HG03175 (cell line): Measurements from ENCODE around the gene ABCA4.
"Not testable (repeated sequence)": the region's sequence is repeated elsewhere in the genome, so short reads cannot be mapped to it uniquely, and the experiment has no call there.

ENCODE experiments used
- ATAC-seq: cut with Tn5 transposase; IDR thresholded peaks from one replicate; pipeline ENCODE4 v1.9.1; 2021; ENCODE audit warnings: mild to moderate bottlenecking, moderate library complexity; ENCODE audit not compliant: unreplicated experiment

Gene ABCA4

GRCh38 chr1:94011709-94012595, 109.0 kb downstream of the ABCA4 start:
- no peak for ATAC-seq

DNA sequence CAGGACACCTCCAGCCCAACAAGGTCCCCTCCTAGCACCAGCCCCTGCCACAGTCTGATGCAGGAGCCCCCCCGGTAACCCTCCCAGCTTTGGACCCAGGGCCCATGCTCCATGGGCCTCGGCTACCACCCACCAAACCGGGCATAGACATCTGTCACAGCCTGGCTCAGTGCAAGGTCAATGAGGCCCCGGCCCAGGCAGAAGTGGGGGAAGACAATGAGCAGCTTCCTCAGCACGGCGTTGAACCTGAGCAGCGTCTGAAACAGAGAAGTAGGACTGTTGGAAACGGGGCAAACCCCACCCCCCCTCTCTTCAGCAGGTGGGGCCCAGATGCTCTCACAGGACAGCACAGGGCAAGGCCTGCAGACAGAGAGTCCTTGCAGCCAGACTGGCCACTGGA, 109.8 kb downstream of the ABCA4 start:
- ATAC-seq = no peak

GRCh38 chr1:94009304-94009703, 111.6 kb downstream of the ABCA4 start:
- ATAC-seq = no peak

DNA sequence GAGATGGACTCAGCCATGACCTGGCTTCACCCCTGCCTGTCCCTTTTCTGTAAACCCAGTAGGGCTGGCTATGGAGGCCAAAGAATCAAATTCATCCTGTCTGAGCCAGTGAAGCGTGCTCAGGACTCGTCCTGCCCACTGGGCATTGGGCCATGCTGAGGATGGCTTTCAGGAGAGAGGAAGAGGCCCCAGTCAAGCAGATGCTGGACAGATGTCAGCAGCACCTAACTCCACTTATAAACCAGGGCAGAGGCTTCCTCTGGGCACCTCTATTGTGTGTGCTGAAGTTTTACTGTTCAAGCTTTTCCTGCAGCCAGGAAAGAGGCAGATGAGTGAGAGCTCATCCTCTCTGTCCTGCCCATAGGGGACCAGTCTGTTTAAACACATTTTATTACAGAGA, 114.3 kb downstream of the ABCA4 start:
- no peak for ATAC-seq

DNA sequence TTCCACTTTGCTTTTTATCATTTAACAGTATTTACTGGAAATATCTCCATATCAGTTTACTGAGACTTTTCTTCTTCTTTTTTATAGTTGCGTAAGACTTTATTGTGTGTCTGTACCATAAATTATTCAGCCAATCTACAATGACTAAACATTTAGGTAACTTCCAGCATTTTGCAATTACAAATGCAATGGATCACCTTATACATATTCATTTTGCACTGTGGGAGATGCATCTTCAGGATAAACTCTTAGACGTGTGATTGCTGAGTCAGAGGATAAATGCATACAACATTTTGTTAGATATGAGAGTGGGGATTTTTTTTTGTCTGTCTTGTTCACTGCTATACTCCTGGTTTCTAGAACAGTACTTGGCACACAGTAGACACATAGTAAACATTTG, 116.0 kb downstream of the ABCA4 start:
- no peak for ATAC-seq

- no peak for ATAC-seq
Observed at GRCh38 chr1:94002046-94002787, 118.7 kb downstream of the ABCA4 start.

- ATAC-seq = no peak
Observed at GRCh38 chr1:94001397-94002045, 119.4 kb downstream of the ABCA4 start.

GRCh38 chr1:94000510-94001282, 120.3 kb downstream of the ABCA4 start:
- ATAC-seq = no peak

DNA sequence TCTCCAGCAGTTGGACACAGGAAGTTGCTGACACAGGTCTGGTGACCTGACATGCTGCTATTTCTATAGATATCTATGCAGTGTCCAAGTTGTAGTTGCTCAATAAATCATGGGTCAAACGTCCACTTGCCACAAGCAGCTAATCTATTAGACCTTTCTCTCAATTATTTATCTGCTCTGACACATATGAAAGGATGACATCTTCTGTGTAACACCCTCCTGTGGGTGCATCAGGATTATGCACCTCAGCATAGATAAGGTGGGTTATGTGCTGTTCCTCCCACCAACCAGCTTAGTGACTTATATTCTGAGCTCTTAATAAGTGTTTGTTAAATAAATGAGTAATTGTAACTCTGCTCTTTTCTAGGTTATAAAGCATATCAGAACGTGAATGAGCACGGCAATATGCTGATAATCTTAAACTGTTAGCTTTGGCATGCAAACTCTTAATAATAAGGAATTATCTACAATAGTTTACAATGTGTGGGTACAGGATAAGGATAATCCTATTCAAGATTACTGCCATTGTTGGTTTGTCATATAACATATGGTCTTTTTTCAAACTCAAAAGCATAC, 121.0 kb downstream of the ABCA4 start:
- no peak for ATAC-seq

GRCh38 chr1:93998532-93998931, 122.4 kb downstream of the ABCA4 start:
- ATAC-seq = not testable (repeated sequence)

GRCh38 chr1:93997756-93998155, 123.2 kb downstream of the ABCA4 start:
- ATAC-seq = no peak

DNA sequence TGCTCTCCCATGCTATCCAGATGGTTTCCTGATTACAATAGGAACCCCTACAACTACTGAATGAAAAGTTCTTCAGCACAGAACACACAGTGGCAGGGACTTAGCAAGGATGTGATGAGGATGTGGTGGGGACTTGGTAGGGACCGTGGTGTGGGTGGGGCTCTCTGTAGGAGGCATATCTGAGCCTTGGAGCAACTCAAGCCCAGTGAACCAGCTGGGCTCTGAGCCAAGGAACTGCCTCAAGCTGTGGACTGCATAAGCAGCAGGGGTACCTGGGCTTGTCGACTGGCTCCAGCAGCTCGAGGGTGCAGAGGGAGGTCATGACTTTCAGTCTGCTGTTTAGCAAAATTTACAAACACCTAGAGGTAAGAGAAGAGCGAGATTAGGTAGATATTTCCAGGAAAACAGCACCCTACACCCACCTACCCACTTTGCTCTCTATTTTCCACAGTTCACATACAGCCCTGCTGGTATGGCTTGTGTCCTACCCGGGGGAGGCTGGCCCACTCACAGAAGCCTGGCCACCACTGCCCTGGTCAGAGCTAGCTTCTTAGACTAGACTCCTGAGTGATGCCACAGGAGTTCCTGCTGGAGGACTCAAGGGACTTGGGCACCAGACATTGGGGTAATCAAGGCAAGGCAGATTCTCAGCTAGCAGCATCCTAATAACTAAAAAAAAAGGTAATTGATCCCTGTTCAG, 125.0 kb downstream of the ABCA4 start:
- no peak for ATAC-seq

GRCh38 chr1:93993731-93994130, 127.2 kb downstream of the ABCA4 start:
- ATAC-seq = no peak

- ATAC-seq = no peak
Observed at GRCh38 chr1:93992954-93993353, 128.0 kb downstream of the ABCA4 start.

GRCh38 chr1:93992190-93992589, 128.8 kb downstream of the ABCA4 start:
- no peak for ATAC-seq

DNA sequence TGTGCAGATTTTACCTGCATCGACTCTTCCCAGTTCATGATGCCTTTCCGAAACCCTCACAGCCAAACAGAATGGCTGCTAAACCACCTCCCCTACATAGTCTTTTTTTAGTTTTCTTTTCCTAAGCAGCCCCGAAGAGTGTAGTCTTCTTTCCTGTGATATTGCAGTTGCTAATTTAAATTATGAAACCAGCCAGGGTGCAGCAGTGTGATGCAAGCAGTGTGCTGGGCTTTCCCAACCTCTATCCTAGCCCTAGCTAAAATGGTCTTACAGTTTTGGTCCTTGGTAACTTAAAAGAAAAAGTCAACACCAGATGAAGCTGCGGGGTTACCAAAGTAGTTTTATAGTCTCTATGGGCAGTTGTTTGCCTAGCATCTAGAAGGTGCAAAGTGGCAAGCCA, 129.7 kb downstream of the ABCA4 start:
- no peak for ATAC-seq

DNA sequence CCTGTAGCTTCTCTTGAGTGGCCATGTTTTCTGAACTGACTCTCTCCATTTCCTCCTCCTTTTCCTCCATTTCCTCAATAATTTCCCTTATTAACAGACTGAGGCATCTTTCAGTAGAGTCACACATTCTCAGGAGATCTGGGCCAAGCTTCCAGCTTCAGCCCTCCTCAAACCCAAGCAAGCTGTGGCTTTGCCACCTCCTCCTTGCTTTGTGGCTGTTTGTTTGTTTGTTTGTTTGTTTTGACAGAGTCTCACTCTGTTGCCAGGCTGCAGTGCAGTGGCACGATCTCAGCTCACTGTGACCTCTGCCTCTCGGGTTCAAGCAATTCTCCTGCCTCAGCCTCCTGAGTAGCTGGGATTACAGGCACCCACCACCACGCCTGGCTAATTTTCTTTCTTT, 130.5 kb downstream of the ABCA4 start:
- ATAC-seq = not testable (repeated sequence)

DNA sequence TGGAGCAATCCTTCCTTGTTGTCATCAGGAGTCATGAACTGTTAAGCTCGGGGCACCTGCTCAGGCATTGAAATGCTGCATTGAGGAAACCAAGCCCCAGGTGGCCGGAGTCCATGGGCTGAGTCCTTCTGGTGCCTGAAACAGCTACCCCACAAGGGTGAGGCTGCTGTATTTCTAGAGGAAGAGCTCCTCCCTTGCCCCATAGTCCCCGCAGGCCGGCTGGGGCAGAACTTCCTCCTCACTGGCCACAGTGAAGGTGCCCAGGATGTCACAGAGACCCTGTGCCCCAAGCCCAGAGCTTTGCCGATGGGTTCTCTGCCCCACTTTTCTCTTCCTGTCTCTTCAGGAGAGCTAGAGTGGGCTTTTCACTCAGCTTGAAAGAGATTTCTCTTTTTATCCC, 130.9 kb downstream of the ABCA4 start:
- no peak for ATAC-seq

DNA sequence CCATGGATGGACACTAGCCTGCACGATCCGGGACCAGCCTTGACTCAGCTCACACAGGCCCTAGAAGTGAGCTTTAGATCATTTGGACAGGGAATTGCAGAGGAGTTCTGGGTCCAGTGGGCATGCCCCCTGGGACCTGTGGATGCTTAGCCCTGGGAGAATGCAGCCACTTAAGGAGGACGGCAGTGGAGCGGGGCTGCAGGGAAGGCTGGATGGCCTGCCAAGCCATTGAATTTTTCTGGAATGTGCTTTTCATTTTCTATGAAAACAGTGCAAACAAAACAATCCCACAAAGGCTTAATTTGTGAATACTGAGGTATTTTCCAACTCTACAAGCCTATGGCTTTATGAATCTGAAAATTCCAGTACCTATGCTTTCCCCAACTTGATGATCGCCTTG, 131.3 kb downstream of the ABCA4 start:
- ATAC-seq = no peak
